Measurements from ENCODE around the gene CCL28.

Gene CCL28

GRCh38 chr5:43358301-43358700 is 53.9 kb downstream of the CCL28 start:
- DNase-seq (ENCODE audit: low read depth), result no peak
- no peak overlapping the region for H3K4me3 ChIP-seq (ENCODE audit: low read depth, low read length)
- no peak for TF ChIP-seq CTCF (IDR thresholded peaks at IDR 0.05; ENCODE audit: control insufficient read depth, extremely low read depth, insufficient read depth)

- no peak for DNase-seq (ENCODE audit: low read depth)
- H3K4me3 ChIP-seq (ENCODE audit: low read depth, low read length), result no peak overlapping the region
- no peak for TF ChIP-seq CTCF (IDR thresholded peaks at IDR 0.05; ENCODE audit: control insufficient read depth, extremely low read depth, insufficient read depth)
These were observed 54.3 kb downstream of the CCL28 start for GRCh38 chr5:43357878-43358281.

- DNase-seq (ENCODE audit: low read depth), result no peak
- no peak for TF ChIP-seq CTCF (IDR thresholded peaks at IDR 0.05; ENCODE audit: control insufficient read depth, extremely low read depth, insufficient read depth)
- no peak overlapping the region for H3K4me3 ChIP-seq (ENCODE audit: low read depth, low read length)
These were observed 55.1 kb downstream of the CCL28 start for GRCh38 chr5:43357067-43357466.

- no peak for TF ChIP-seq CTCF (IDR thresholded peaks at IDR 0.05; ENCODE audit: control insufficient read depth, extremely low read depth, insufficient read depth)
- DNase-seq (ENCODE audit: low read depth), result no peak
- no peak overlapping the region for H3K4me3 ChIP-seq (ENCODE audit: low read depth, low read length)
These were observed 57.4 kb downstream of the CCL28 start for GRCh38 chr5:43354774-43355173.

GRCh38 chr5:43353668-43354067 is 58.5 kb downstream of the CCL28 start:
- no peak for TF ChIP-seq CTCF (IDR thresholded peaks at IDR 0.05; ENCODE audit: control insufficient read depth, extremely low read depth, insufficient read depth)
- no peak for DNase-seq (ENCODE audit: low read depth)
- no peak overlapping the region for H3K4me3 ChIP-seq (ENCODE audit: low read depth, low read length)

- no peak overlapping the region for H3K4me3 ChIP-seq (ENCODE audit: low read depth, low read length)
- DNase-seq (ENCODE audit: low read depth), result no peak
- no peak for TF ChIP-seq CTCF (IDR thresholded peaks at IDR 0.05; ENCODE audit: control insufficient read depth, extremely low read depth, insufficient read depth)
These were observed 59.3 kb downstream of the CCL28 start for GRCh38 chr5:43352915-43353314.

- TF ChIP-seq CTCF (IDR thresholded peaks at IDR 0.05; ENCODE audit: control insufficient read depth, extremely low read depth, insufficient read depth), result no peak
- no peak for DNase-seq (ENCODE audit: low read depth)
- no peak overlapping the region for H3K4me3 ChIP-seq (ENCODE audit: low read depth, low read length)
These were observed 60.1 kb downstream of the CCL28 start for GRCh38 chr5:43352131-43352530.

Measured in LNCaP clone FGC (cell line).